DND-41 (cell line): ENCODE data around the gene GABRG3.
A peak's percentile ranks its signal among the peaks of the same experiment; 100 is the strongest.

Source experiments
- ATAC-seq: fragments of 200-7000 bp; cut with Tn5 transposase; 3 replicates; pipeline ENCODE4 v1.9.1; 2021; ENCODE audit warnings: low read depth; ENCODE audit not compliant: insufficient read depth
- DNase-seq: peaks from one replicate; pipeline ENCODE4 v3.0.0-alpha.2; 2020
- H2AFZ ChIP-seq: 2 replicates; pipeline ENCODE4 v1.6.0; 2012; ENCODE audit warnings: low read depth, low read length
- H3K27ac ChIP-seq: 2 replicates; pipeline ENCODE4 v1.5.1; 2012; ENCODE audit warnings: low read length, inconsistent platforms
- H3K27me3 ChIP-seq: fragments of 200-600 bp; sonication (generic); 2 replicates; pipeline ENCODE4 v1.6.0; 2012; ENCODE audit warnings: low read length, mild to moderate bottlenecking, inconsistent platforms; ENCODE audit not compliant: insufficient read depth, poor library complexity
- H3K36me3 ChIP-seq: 2 replicates; pipeline ENCODE4 v1.5.1; 2012; ENCODE audit warnings: low read length, inconsistent platforms; ENCODE audit not compliant: insufficient read depth
- H3K4me1 ChIP-seq: 2 replicates; pipeline ENCODE4 v1.5.1; 2012; ENCODE audit warnings: mild to moderate bottlenecking, low read length; ENCODE audit not compliant: insufficient read depth
- H3K4me2 ChIP-seq: 2 replicates; pipeline ENCODE4 v1.6.0; 2012; ENCODE audit warnings: mild to moderate bottlenecking, moderate library complexity, low read length, inconsistent platforms; ENCODE audit not compliant: insufficient read depth
- H3K4me3 ChIP-seq, 2 experiments: fragments of 200-600 bp in 1 of 2; shearing (Covaris generic) in 1 of 2; 2 replicates each; pipeline ENCODE4 v1.5.1; 2012 to 2016; ENCODE audit warnings: inconsistent platforms in 2 of 2, low read length in 2 of 2, mild to moderate bottlenecking in 2 of 2, low read depth in 1 of 2, moderate library complexity in 1 of 2
- H3K79me2 ChIP-seq: 2 replicates; pipeline ENCODE4 v1.6.0; 2012; ENCODE audit warnings: low read length, inconsistent platforms; ENCODE audit not compliant: insufficient read depth
- H3K9ac ChIP-seq: 2 replicates; pipeline ENCODE4 v1.6.0; 2012; ENCODE audit warnings: low read depth, mild to moderate bottlenecking, inconsistent platforms, low read length, moderate library complexity
- H3K9me3 ChIP-seq: 2 replicates; pipeline ENCODE4 v1.5.1; 2012; ENCODE audit warnings: low read length, moderate library complexity, mild to moderate bottlenecking, inconsistent platforms; ENCODE audit not compliant: insufficient read depth, severe bottlenecking
- H4K20me1 ChIP-seq: 2 replicates; pipeline ENCODE4 v1.6.0; 2012; ENCODE audit warnings: low read length; ENCODE audit not compliant: insufficient read depth
- EZH2 ChIP-seq: IDR thresholded peaks from 3 replicates; pipeline ENCODE4 v1.6.1; 2012; ENCODE audit warnings: borderline replicate concordance, low read depth, mild to moderate bottlenecking, moderate library complexity, low read length, inconsistent platforms; ENCODE audit not compliant: severe bottlenecking
- TF ChIP-seq, protein P1 (sequence below): IDR thresholded peaks from 2 replicates; pipeline ENCODE4 v1.5.1; 2012; ENCODE audit warnings: borderline replicate concordance, low read length, moderate library complexity, mild to moderate bottlenecking; ENCODE audit not compliant: poor library complexity, severe bottlenecking; ENCODE audit errors: extremely low read depth

The GABRG3 gene

DNA sequence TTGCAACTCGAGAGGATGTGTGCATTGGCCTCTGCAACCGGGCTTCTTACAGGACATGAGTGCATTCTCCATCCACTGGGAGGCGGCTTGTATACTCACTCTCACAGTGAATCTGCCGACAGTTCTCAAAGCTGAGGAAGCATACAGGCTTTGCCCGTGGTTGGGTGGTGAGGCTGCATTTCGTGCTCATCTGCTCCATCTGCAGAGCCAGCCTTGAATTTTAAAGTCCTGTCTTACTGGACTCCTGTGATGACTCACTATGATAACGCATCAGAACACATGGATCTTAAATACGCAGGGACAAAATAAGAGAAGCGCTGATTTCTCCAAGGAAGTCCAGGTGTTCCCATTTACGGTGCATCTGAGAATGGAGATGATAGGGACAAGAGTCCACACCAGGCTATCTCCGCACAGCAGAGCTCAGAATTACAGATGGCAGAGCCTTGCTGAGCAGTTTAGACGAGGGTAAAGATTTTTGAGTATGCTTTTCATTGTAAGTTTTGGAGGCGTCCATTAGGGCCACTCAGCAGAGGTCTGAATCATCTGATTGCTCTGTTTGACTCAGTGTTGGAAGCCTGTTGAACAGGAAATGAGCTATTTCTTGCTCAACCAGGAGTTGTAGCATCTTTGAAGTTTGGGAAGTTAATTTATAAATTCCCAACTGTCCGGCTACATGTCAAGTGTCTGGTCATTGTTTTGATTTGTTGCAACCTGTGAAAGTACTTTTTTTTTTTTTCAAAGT, 87.1 kb downstream of the GABRG3 start:
- no peak overlapping the region for H3K27ac ChIP-seq
- no peaks in the 10 kb centered on the region for H3K36me3 ChIP-seq
- TF ChIP-seq, protein P1, sequence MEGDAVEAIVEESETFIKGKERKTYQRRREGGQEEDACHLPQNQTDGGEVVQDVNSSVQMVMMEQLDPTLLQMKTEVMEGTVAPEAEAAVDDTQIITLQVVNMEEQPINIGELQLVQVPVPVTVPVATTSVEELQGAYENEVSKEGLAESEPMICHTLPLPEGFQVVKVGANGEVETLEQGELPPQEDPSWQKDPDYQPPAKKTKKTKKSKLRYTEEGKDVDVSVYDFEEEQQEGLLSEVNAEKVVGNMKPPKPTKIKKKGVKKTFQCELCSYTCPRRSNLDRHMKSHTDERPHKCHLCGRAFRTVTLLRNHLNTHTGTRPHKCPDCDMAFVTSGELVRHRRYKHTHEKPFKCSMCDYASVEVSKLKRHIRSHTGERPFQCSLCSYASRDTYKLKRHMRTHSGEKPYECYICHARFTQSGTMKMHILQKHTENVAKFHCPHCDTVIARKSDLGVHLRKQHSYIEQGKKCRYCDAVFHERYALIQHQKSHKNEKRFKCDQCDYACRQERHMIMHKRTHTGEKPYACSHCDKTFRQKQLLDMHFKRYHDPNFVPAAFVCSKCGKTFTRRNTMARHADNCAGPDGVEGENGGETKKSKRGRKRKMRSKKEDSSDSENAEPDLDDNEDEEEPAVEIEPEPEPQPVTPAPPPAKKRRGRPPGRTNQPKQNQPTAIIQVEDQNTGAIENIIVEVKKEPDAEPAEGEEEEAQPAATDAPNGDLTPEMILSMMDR = no peak
- TF ChIP-seq EZH2 = no peak
- no peak overlapping the region for H2AFZ ChIP-seq
- no peak overlapping the region for H3K4me3 ChIP-seq
- no peaks in the 10 kb centered on the region for H3K27me3 ChIP-seq
- no peak for ATAC-seq
- H3K4me1 ChIP-seq = no peaks in the 10 kb centered on the region
- H3K9ac ChIP-seq = no peak overlapping the region
- DNase-seq = no peak
- H3K9me3 ChIP-seq = no peaks in the 10 kb centered on the region
- no peak overlapping the region for H3K4me2 ChIP-seq
- no peaks in the 10 kb centered on the region for H4K20me1 ChIP-seq
- H3K79me2 ChIP-seq = no peaks in the 10 kb centered on the region

DNA sequence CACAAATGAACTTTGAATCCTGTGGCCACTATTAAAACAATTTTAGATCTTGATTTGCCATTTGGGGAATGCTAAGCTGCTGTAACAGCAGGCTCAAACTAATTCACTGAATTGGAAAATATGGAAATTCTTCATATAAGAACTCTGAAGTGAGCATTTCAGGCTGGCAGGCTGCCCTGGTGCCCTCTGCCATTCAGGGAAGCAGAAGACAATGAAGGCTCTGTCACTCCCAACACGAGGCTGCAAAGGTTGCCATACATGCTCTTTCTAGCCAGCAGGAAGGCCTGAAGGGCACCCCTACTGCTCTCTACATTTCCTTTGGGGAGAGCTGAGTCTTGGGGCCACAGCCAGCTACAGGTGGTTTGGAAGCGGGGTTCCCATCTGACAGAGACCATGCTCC, 88.0 kb downstream of the GABRG3 start:
- H3K27ac ChIP-seq = no peak overlapping the region

DNA sequence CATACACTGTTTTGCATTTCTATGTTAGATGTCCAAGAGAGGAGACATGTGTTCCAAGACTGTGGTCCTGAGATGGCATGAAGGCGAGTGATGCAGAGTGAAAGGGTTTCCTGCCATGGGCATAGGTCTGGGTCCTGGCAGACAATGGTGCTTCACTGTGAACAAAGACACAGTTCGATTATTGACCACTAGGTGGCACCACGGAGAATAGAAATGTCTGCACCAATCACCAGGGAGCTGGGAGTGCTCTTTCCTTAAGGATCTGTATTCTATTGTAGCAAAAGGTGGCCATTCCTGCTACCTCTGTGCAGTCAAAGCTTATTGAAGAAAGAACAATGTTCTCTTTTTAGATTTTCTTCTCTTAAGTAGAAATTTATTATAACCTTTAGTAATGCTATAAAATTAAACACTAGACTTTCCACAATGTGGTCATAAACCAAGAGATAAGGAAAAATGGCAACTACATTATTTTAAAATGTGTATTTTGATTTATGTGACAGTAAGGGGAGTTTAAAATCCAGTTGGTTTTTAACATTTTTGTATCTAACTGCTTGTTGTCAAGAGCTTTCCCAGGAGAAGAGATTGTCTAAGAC, 88.7 kb downstream of the GABRG3 start:
- ATAC-seq = peak; percentile 63; the same call in 1 of the 3 replicates
- H3K9me3 ChIP-seq = no peaks in the 10 kb centered on the region
- no peaks in the 10 kb centered on the region for H4K20me1 ChIP-seq
- no peak overlapping the region for H3K4me2 ChIP-seq
- H3K4me3 ChIP-seq = no peak overlapping the region
- no peaks in the 10 kb centered on the region for H3K4me1 ChIP-seq
- TF ChIP-seq, protein P1 = peak; percentile 68
- no peak for TF ChIP-seq EZH2
- no peak overlapping the region for H2AFZ ChIP-seq
- no peaks in the 10 kb centered on the region for H3K79me2 ChIP-seq
- no peaks in the 10 kb centered on the region for H3K27me3 ChIP-seq
- no peak overlapping the region for H3K9ac ChIP-seq
- no peak overlapping the region for H3K27ac ChIP-seq
- peak; percentile 40 for DNase-seq
- no peaks in the 10 kb centered on the region for H3K36me3 ChIP-seq

More for the DNA sequence above, 88.0 kb downstream of the GABRG3 start:
- TF ChIP-seq EZH2 = no peak
- TF ChIP-seq, protein P1 = no peak
- no peak overlapping the region for H3K9ac ChIP-seq
- no peaks in the 10 kb centered on the region for H3K9me3 ChIP-seq
- no peaks in the 10 kb centered on the region for H4K20me1 ChIP-seq
- ATAC-seq = no peak
- H3K36me3 ChIP-seq = no peaks in the 10 kb centered on the region
- no peak overlapping the region for H3K4me2 ChIP-seq
- no peak overlapping the region for H3K4me3 ChIP-seq
- no peak overlapping the region for H2AFZ ChIP-seq
- no peak for DNase-seq
- no peaks in the 10 kb centered on the region for H3K4me1 ChIP-seq
- no peaks in the 10 kb centered on the region for H3K27me3 ChIP-seq
- no peaks in the 10 kb centered on the region for H3K79me2 ChIP-seq
